ENCODE measurements around the gene CD48.

CD48 gene

GRCh38 chr1:160669276-160669675, 42.3 kb downstream of the CD48 start:
- H2BK120ac ChIP-seq (ENCODE audit: low read depth, low read length): no peak overlapping the region
- H3K4me1 ChIP-seq (ENCODE audit: control insufficient read depth, low read depth, low read length): peaks cover 7% of the 10 kb centered on the region
- H2BK15ac ChIP-seq (replicated peaks; ENCODE audit: low read depth): no peak overlapping the region
- H3K79me2 ChIP-seq (ENCODE audit: control insufficient read depth, insufficient read depth, low read length): no peaks in the 10 kb centered on the region
- no peak overlapping the region for H3K56ac ChIP-seq (ENCODE audit: low read length)
- H3K4me3 ChIP-seq (ENCODE audit: low read length): no peak overlapping the region
- no peak overlapping the region for H4K5ac ChIP-seq (ENCODE audit: low read length)
- no peak overlapping the region for H2BK5ac ChIP-seq (ENCODE audit: low read length)
- H3K36me3 ChIP-seq (ENCODE audit: control insufficient read depth, insufficient read depth, low read length): no peaks in the 10 kb centered on the region
- no peak overlapping the region for H3K4me2 ChIP-seq (ENCODE audit: low read length)
- H4K8ac ChIP-seq (ENCODE audit: low read depth, low read length): no peak overlapping the region
- no peak overlapping the region for H3K27ac ChIP-seq (ENCODE audit: low read depth, low read length)
- H3K4ac ChIP-seq (ENCODE audit: low read depth, low read length): no peak overlapping the region
- no peaks in the 10 kb centered on the region for H3K79me1 ChIP-seq (ENCODE audit: low read length)
- no peak overlapping the region for H3K23ac ChIP-seq (ENCODE audit: low read length)
- no peak overlapping the region for H2AK5ac ChIP-seq (ENCODE audit: low read length)
- DNase-seq: no peak
- no peak overlapping the region for H3K18ac ChIP-seq (ENCODE audit: low read length)
- H3K27me3 ChIP-seq (ENCODE audit: insufficient read depth, low read length, poor library complexity): no peaks in the 10 kb centered on the region
- H3K9ac ChIP-seq (ENCODE audit: low read length): no peak overlapping the region

GRCh38 chr1:160667896-160668295, 43.7 kb downstream of the CD48 start:
- no peak overlapping the region for H2AK5ac ChIP-seq (ENCODE audit: low read length)
- no peak overlapping the region for H3K4me2 ChIP-seq (ENCODE audit: low read length)
- H3K4me1 ChIP-seq (ENCODE audit: control insufficient read depth, low read depth, low read length): peaks cover 5% of the 10 kb centered on the region
- no peak overlapping the region for H3K56ac ChIP-seq (ENCODE audit: low read length)
- no peak for DNase-seq
- no CpG with 5 or more reads among the region's 2 CpGs for WGBS (ENCODE audit: extremely low coverage, insufficient coverage, low lambda C conversion rate)
- H4K8ac ChIP-seq (ENCODE audit: low read depth, low read length): no peak overlapping the region
- no peaks in the 10 kb centered on the region for H3K36me3 ChIP-seq (ENCODE audit: control insufficient read depth, insufficient read depth, low read length)
- peak overlapping the region; percentile 57 for H2BK15ac ChIP-seq (replicated peaks; ENCODE audit: low read depth)
- H3K79me2 ChIP-seq (ENCODE audit: control insufficient read depth, insufficient read depth, low read length): no peaks in the 10 kb centered on the region
- no peaks in the 10 kb centered on the region for H3K79me1 ChIP-seq (ENCODE audit: low read length)
- H3K27me3 ChIP-seq (ENCODE audit: insufficient read depth, low read length, poor library complexity): no peaks in the 10 kb centered on the region
- peak overlapping the region; percentile 5 for H3K4ac ChIP-seq (ENCODE audit: low read depth, low read length)
- H2BK120ac ChIP-seq (ENCODE audit: low read depth, low read length): no peak overlapping the region
- H4K5ac ChIP-seq (ENCODE audit: low read length): no peak overlapping the region
- H3K27ac ChIP-seq (ENCODE audit: low read depth, low read length): no peak overlapping the region
- H3K4me3 ChIP-seq (ENCODE audit: low read length): no peak overlapping the region
- H3K18ac ChIP-seq (ENCODE audit: low read length): no peak overlapping the region
- no peak overlapping the region for H3K23ac ChIP-seq (ENCODE audit: low read length)
- no peak overlapping the region for H3K9ac ChIP-seq (ENCODE audit: low read length)
- peak overlapping the region; percentile 18 for H2BK5ac ChIP-seq (ENCODE audit: low read length)

- Histone ChIP-seq H3K79me2 (ENCODE audit: control insufficient read depth, insufficient read depth, low read length) (no peaks in the 10 kb centered on the region), H4K5ac (ENCODE audit: low read length) (peak overlapping the region; percentile 89), H3K36me3 (ENCODE audit: control insufficient read depth, insufficient read depth, low read length) (no peaks in the 10 kb centered on the region), H3K4me2 (ENCODE audit: low read length) (no peak overlapping the region), H3K23ac (ENCODE audit: low read length) (no peak overlapping the region), H3K79me1 (ENCODE audit: low read length) (no peaks in the 10 kb centered on the region), H3K4me3 (ENCODE audit: low read length) (no peak overlapping the region), H3K27ac (ENCODE audit: low read depth, low read length) (peak overlapping the region; percentile 100), H2BK15ac (replicated peaks; ENCODE audit: low read depth) (peak overlapping the region; percentile 65), H3K18ac (ENCODE audit: low read length) (peak overlapping the region; percentile 99), H3K27me3 (ENCODE audit: insufficient read depth, low read length, poor library complexity) (no peaks in the 10 kb centered on the region), H4K8ac (ENCODE audit: low read depth, low read length) (peak overlapping the region; percentile 78), H2BK5ac (ENCODE audit: low read length) (peak overlapping the region; percentile 96), H2AK5ac (ENCODE audit: low read length) (peak overlapping the region; percentile 27), H2BK120ac (ENCODE audit: low read depth, low read length) (peak overlapping the region; percentile 100), H3K4ac (ENCODE audit: low read depth, low read length) (peak overlapping the region; percentile 100), H3K56ac (ENCODE audit: low read length) (peak overlapping the region; percentile 87), H3K9ac (ENCODE audit: low read length) (peak overlapping the region; percentile 77), H3K4me1 (ENCODE audit: control insufficient read depth, low read depth, low read length) (peaks cover 5% of the 10 kb centered on the region)
- DNase-seq: no peak
- no CpG with 5 or more reads among the region's 3 CpGs for WGBS (ENCODE audit: extremely low coverage, insufficient coverage, low lambda C conversion rate)
These were observed 45.6 kb downstream of the CD48 start for GRCh38 chr1:160666079-160666442.

- peak overlapping the region; percentile 58 for H4K8ac ChIP-seq (ENCODE audit: low read depth, low read length)
- H3K9ac ChIP-seq (ENCODE audit: low read length): peak overlapping the region; percentile 77
These were observed 46.1 kb downstream of the CD48 start for GRCh38 chr1:160665330-160666078.

GRCh38 chr1:160664573-160665051, 47.0 kb downstream of the CD48 start:
- Histone ChIP-seq H3K56ac (ENCODE audit: low read length) (peak overlapping the region; percentile 89), H2BK5ac (ENCODE audit: low read length) (peak overlapping the region; percentile 100), H3K9ac (ENCODE audit: low read length) (no peak overlapping the region), H2AK5ac (ENCODE audit: low read length) (peak overlapping the region; percentile 28), H3K4me3 (ENCODE audit: low read length) (no peak overlapping the region), H3K27me3 (ENCODE audit: insufficient read depth, low read length, poor library complexity) (no peaks in the 10 kb centered on the region), H3K79me1 (ENCODE audit: low read length) (no peaks in the 10 kb centered on the region), H3K36me3 (ENCODE audit: control insufficient read depth, insufficient read depth, low read length) (no peaks in the 10 kb centered on the region), H2BK15ac (replicated peaks; ENCODE audit: low read depth) (no peak overlapping the region), H3K79me2 (ENCODE audit: control insufficient read depth, insufficient read depth, low read length) (no peaks in the 10 kb centered on the region), H4K5ac (ENCODE audit: low read length) (peak overlapping the region; percentile 89), H2BK120ac (ENCODE audit: low read depth, low read length) (peak overlapping the region; percentile 89), H3K4me1 (ENCODE audit: control insufficient read depth, low read depth, low read length) (peaks cover 5% of the 10 kb centered on the region), H3K23ac (ENCODE audit: low read length) (no peak overlapping the region), H3K27ac (ENCODE audit: low read depth, low read length) (peak overlapping the region; percentile 94), H3K4ac (ENCODE audit: low read depth, low read length) (peak overlapping the region; percentile 93), H3K4me2 (ENCODE audit: low read length) (no peak overlapping the region), H4K8ac (ENCODE audit: low read depth, low read length) (no peak overlapping the region), H3K18ac (ENCODE audit: low read length) (peak overlapping the region; percentile 96)
- no peak for DNase-seq
- WGBS (ENCODE audit: extremely low coverage, insufficient coverage, low lambda C conversion rate): no CpG with 5 or more reads among the region's 3 CpGs

More at GRCh38 chr1:160665330-160666078, 46.1 kb downstream of the CD48 start:
- WGBS (ENCODE audit: extremely low coverage, insufficient coverage, low lambda C conversion rate): no CpG with 5 or more reads among the region's 6 CpGs
- Histone ChIP-seq H3K4me1 (ENCODE audit: control insufficient read depth, low read depth, low read length) (peaks cover 5% of the 10 kb centered on the region), H3K27me3 (ENCODE audit: insufficient read depth, low read length, poor library complexity) (no peaks in the 10 kb centered on the region), H2BK15ac (replicated peaks; ENCODE audit: low read depth) (peak overlapping the region; percentile 65), H3K18ac (ENCODE audit: low read length) (peak overlapping the region; percentile 100), H2BK120ac (ENCODE audit: low read depth, low read length) (peak overlapping the region; percentile 100), H3K23ac (ENCODE audit: low read length) (no peak overlapping the region), H3K36me3 (ENCODE audit: control insufficient read depth, insufficient read depth, low read length) (no peaks in the 10 kb centered on the region), H2BK5ac (ENCODE audit: low read length) (peak overlapping the region; percentile 100), H2AK5ac (ENCODE audit: low read length) (peak overlapping the region; percentile 83), H4K5ac (ENCODE audit: low read length) (peak overlapping the region; percentile 89), H3K4me3 (ENCODE audit: low read length) (no peak overlapping the region), H3K27ac (ENCODE audit: low read depth, low read length) (peak overlapping the region; percentile 100), H3K4me2 (ENCODE audit: low read length) (no peak overlapping the region), H3K56ac (ENCODE audit: low read length) (peak overlapping the region; percentile 89), H3K4ac (ENCODE audit: low read depth, low read length) (peak overlapping the region; percentile 100), H3K79me1 (ENCODE audit: low read length) (no peaks in the 10 kb centered on the region), H3K79me2 (ENCODE audit: control insufficient read depth, insufficient read depth, low read length) (no peaks in the 10 kb centered on the region)
- peak; percentile 99 for DNase-seq
